IgD-negative memory B cell (primary cell): Measurements from ENCODE around the gene THAP4. TPM values are rescaled to one million over a fixed set of nuclear protein-coding genes. Genes with fewer than 3 reads are reported as not detected.
"Not testable (repeated sequence)": the region's sequence is repeated elsewhere in the genome, so short reads cannot be mapped to it uniquely, and the experiment has no call there.

Source experiments
- H3K27ac Mint-ChIP-seq, 3 donors: one replicate each; pipeline ENCODE4 v1.8.0; 2020 to 2022; ENCODE audit warnings: mild to moderate bottlenecking in 3 of 3, mixed read lengths in 3 of 3, moderate library complexity in 1 of 3
- H3K27me3 Mint-ChIP-seq: one replicate; pipeline ENCODE4 v1.8.0; 2021; ENCODE audit warnings: mixed read lengths
- H3K36me3 Mint-ChIP-seq: one replicate; pipeline ENCODE4 v1.8.0; 2020; ENCODE audit warnings: mild to moderate bottlenecking, mixed read lengths
- H3K4me1 Mint-ChIP-seq, 3 donors: one replicate each; pipeline ENCODE4 v1.8.0; 2020 to 2022; ENCODE audit warnings: mixed read lengths in 3 of 3, mild to moderate bottlenecking in 1 of 3
- H3K4me3 Mint-ChIP-seq, 4 donors: one replicate each; pipeline ENCODE4 v1.8.0; 2020 to 2022; ENCODE audit warnings: mild to moderate bottlenecking in 4 of 4, mixed read lengths in 4 of 4, moderate library complexity in 3 of 4
- H3K9me3 Mint-ChIP-seq, 3 donors: one replicate each; pipeline ENCODE4 v1.8.0; 2020 to 2021; ENCODE audit warnings: mixed read lengths in 3 of 3, mild to moderate bottlenecking in 1 of 3
- polyA plus RNA-seq: library from polyadenylated mRNA; unstranded; fragments of 300-500 nt; fragmentation: Illumina TruSeq; gene quantifications from one replicate; pipeline ENCODE4 v1.2.3, GENCODE V29; 2021

THAP4 gene
- polyA plus RNA-seq, 1 donor from 2014 or later = 39.6 TPM

DNA sequence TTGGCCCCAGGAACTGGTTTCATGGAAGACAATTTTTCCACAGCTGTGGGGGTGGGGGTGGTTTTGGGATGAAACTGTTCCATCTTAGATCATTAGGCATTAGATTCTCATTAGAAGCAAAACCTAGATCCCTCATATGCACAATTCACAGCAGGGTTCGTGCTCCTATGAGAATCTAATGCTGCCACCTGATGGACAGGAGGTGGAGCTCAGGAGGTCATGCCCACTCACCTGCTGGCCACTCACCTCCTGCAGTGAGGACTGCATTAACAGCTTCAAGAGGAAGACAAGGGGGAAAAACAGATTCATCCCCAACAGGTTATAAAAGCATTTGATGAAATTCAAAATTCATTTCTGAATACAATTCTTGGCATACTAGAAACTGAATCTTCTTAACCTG, 38.5 kb downstream of the THAP4 start:
- H3K36me3 Mint-ChIP-seq = peaks cover 3% of the 10 kb centered on the region
- peaks cover 0 to 3% (median 3%) of the 10 kb centered on the region in 3 donors for H3K4me1 Mint-ChIP-seq
- no peaks in the 10 kb centered on the region for H3K27me3 Mint-ChIP-seq
- H3K4me3 Mint-ChIP-seq = no peak overlapping the region
- H3K9me3 Mint-ChIP-seq = no peaks in the 10 kb centered on the region
- H3K27ac Mint-ChIP-seq = no peak overlapping the region

- Mint-ChIP-seq H3K36me3 (peaks cover 3% of the 10 kb centered on the region), H3K9me3 (no peaks in the 10 kb centered on the region), H3K4me3 (no peak overlapping the region), H3K4me1 (peaks cover 0 to 3% (median 3%) of the 10 kb centered on the region in 3 donors), H3K27me3 (no peaks in the 10 kb centered on the region), H3K27ac (no peak overlapping the region)
Measured at GRCh38 chr2:241598061-241598460, 38.9 kb downstream of the THAP4 start.

- Mint-ChIP-seq H3K4me3 (no peak overlapping the region), H3K4me1 (peaks cover 0 to 3% (median 3%) of the 10 kb centered on the region in 3 donors), H3K27ac (no peak overlapping the region), H3K36me3 (peaks cover 3% of the 10 kb centered on the region), H3K27me3 (no peaks in the 10 kb centered on the region), H3K9me3 (no peaks in the 10 kb centered on the region)
Measured at GRCh38 chr2:241597561-241597960, 39.4 kb downstream of the THAP4 start.

GRCh38 chr2:241595600-241596140, 41.3 kb downstream of the THAP4 start:
- H3K4me1 Mint-ChIP-seq = peaks cover 0 to 3% (median 3%) of the 10 kb centered on the region in 3 donors
- no peaks in the 10 kb centered on the region for H3K27me3 Mint-ChIP-seq
- peaks cover 3% of the 10 kb centered on the region for H3K36me3 Mint-ChIP-seq
- no peak overlapping the region for H3K4me3 Mint-ChIP-seq
- H3K27ac Mint-ChIP-seq = no peak overlapping the region
- no peaks in the 10 kb centered on the region for H3K9me3 Mint-ChIP-seq

DNA sequence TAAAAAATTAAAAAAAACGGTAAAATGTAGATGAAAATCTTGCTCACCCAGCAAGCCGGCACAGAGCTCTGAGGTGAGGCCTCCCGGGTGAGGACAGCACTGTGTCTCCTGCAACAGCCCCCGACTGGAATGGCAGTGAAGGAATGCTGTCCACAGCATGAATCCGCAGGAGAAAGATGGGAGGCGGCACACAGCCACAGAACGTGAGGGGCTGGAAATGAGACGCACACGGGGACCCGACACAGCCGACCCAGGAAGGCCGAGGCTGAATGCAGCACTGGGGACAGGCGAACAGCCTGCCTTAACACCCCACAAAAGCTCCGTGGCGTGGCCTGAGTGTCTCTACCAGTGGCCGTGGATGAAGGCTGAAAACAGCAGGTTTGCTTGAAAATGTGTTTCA, 43.7 kb downstream of the THAP4 start:
- H3K4me3 Mint-ChIP-seq = no peak overlapping the region
- peaks cover 4% of the 10 kb centered on the region for H3K36me3 Mint-ChIP-seq
- no peak overlapping the region for H3K27ac Mint-ChIP-seq
- H3K4me1 Mint-ChIP-seq = peaks cover 0 to 2% (median 0%) of the 10 kb centered on the region in 3 donors
- H3K9me3 Mint-ChIP-seq = peaks cover 0 to 3% (median 3%) of the 10 kb centered on the region in 3 donors
- no peaks in the 10 kb centered on the region for H3K27me3 Mint-ChIP-seq

GRCh38 chr2:241592126-241592845, 44.7 kb downstream of the THAP4 start:
- Mint-ChIP-seq H3K4me1 (no peaks in the 10 kb centered on the region), H3K27me3 (no peaks in the 10 kb centered on the region), H3K9me3 (peaks cover 2 to 7% (median 3%) of the 10 kb centered on the region in 3 donors), H3K27ac (no peak overlapping the region), H3K36me3 (peaks cover 7% of the 10 kb centered on the region), H3K4me3 (no peak overlapping the region)

DNA sequence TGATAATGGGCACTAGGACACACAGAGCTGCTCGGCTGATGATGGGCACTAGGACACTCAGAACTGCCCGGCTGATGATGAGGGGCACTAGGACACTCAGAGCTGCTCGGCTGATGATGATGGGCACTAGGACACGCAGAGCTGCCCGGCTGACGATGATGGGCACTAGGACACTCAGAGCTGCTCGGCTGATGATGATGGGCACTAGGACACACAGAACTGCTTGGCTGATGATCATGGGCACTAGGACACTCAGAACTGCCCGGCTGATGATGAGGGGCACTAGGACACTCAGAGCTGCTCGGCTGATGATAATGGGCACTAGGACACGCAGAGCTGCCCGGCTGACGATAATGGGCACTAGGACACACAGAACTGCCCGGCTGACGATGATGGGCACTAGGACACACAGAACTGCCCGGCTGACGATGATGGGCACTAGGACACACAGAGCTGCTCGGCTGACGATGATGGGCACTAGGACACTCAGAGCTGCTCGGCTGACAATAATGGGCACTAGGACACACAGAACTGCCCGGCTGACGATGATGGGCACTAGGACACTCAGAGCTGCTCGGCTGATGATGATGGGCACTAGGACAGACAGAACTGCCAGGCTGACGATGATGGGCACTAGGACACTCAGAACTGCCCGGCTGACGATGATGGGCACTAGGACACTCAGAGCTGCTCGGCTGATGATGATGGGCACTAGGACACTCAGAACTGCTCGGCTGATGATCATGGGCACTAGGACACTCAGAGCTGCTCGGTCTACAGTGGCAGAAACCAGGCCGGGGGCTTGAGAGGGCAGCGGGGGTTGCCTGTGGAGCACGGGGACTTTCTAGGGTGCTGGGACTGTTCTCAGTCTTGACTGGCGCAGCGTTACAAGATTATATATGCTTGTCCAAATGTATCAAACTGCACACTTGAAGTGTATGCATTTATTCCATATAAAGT, 46.2 kb downstream of the THAP4 start:
- not testable (repeated sequence) for H3K27ac Mint-ChIP-seq, H3K27me3 Mint-ChIP-seq, H3K4me3 Mint-ChIP-seq, H3K4me1 Mint-ChIP-seq
- Mint-ChIP-seq H3K9me3 (peaks cover 6 to 16% (median 8%) of the 10 kb centered on the region in 3 donors), H3K36me3 (peaks cover 14% of the 10 kb centered on the region)

- not testable (repeated sequence) for H3K27ac Mint-ChIP-seq, H3K4me1 Mint-ChIP-seq, H3K27me3 Mint-ChIP-seq, H3K4me3 Mint-ChIP-seq
- H3K36me3 Mint-ChIP-seq = peaks cover 17% of the 10 kb centered on the region
- H3K9me3 Mint-ChIP-seq = peaks cover 6 to 16% (median 13%) of the 10 kb centered on the region in 3 donors
Measured at GRCh38 chr2:241589863-241590262, 47.1 kb downstream of the THAP4 start.

GRCh38 chr2:241586564-241587264, 50.2 kb downstream of the THAP4 start:
- peaks cover 31% of the 10 kb centered on the region for H3K36me3 Mint-ChIP-seq
- H3K27me3 Mint-ChIP-seq = no peaks in the 10 kb centered on the region
- H3K4me3 Mint-ChIP-seq = no peak overlapping the region
- H3K9me3 Mint-ChIP-seq = peaks cover 6 to 16% (median 13%) of the 10 kb centered on the region in 3 donors
- no peak overlapping the region for H3K27ac Mint-ChIP-seq
- no peaks in the 10 kb centered on the region for H3K4me1 Mint-ChIP-seq

DNA sequence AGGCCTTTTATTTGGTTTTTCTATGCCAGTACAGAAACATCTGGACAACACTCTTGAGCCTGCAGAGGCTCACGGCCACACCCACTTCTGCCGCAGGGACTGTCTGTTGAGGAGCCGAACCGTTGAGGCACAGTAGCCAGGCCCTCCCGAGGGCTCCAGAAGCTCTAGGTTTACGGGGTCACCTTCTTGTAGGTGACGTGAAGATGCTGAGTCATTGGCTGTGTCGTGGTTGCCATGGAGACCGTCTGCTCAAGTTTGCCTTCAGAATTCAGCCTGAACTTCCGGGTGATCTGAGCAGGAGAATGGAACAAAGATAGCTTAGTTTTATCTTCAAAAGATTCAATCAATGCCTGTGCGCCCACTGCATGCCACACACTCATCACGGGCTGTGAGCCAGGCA, 52.5 kb downstream of the THAP4 start:
- H3K36me3 Mint-ChIP-seq = peaks cover 33% of the 10 kb centered on the region
- H3K4me1 Mint-ChIP-seq = no peaks in the 10 kb centered on the region

GRCh38 chr2:241582806-241583205, 54.2 kb downstream of the THAP4 start:
- H3K27me3 Mint-ChIP-seq = no peaks in the 10 kb centered on the region
- peaks cover 3 to 13% (median 11%) of the 10 kb centered on the region in 3 donors for H3K9me3 Mint-ChIP-seq
- H3K4me1 Mint-ChIP-seq = no peaks in the 10 kb centered on the region
- H3K36me3 Mint-ChIP-seq = peaks cover 27% of the 10 kb centered on the region
- no peak overlapping the region for H3K4me3 Mint-ChIP-seq
- peak overlapping the region in 1 of 3 donors; percentile 68 for H3K27ac Mint-ChIP-seq

More for the DNA sequence above, 52.5 kb downstream of the THAP4 start:
- Mint-ChIP-seq H3K9me3 (peaks cover 6 to 16% (median 13%) of the 10 kb centered on the region in 3 donors), H3K4me3 (no peak overlapping the region), H3K27me3 (no peaks in the 10 kb centered on the region), H3K27ac (peak overlapping the region in 1 of 3 donors; percentile 91)

DNA sequence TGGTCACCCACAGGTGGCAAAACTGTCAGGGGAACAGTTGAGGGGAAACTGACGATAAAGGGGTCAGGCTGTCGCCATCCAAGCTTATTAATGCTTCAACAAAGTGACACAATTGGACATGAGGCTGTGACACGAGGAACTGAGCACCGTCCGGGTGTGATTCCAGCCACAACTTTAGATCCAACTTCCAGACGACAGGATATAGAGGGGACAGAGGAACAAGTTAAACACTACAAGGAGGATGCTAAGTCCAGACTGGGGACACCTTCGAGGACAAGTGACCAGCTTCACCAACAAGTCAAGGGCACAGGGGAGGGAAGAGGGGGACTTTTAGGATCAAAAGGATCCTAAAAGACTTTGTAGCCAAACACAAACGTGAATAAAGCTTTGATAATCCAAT, 54.6 kb downstream of the THAP4 start:
- Mint-ChIP-seq H3K4me3 (no peak overlapping the region), H3K27me3 (no peaks in the 10 kb centered on the region), H3K9me3 (peaks cover 3 to 11% (median 10%) of the 10 kb centered on the region in 3 donors), H3K27ac (no peak overlapping the region), H3K4me1 (no peaks in the 10 kb centered on the region), H3K36me3 (peaks cover 28% of the 10 kb centered on the region)

DNA sequence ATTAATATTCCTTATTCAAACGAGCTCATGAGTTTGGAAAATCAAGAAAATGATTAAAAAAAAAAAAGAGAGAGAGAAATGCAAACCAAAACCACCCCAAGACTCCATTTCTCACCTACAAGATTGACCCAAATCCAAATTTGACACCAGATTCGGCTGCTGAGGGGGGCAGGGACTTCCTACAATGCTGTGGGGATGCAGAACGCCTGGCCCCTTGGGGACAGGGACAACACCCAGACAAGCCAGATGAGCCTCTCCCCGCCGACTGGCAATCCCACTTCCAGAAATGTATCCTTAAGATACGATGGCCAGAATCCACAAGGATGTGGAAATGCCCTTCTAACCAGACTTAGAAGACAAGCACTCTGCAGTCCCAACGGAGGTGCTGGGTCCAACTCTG, 57.7 kb downstream of the THAP4 start:
- Mint-ChIP-seq H3K4me3 (no peak overlapping the region), H3K9me3 (no peaks in the 10 kb centered on the region), H3K27ac (no peak overlapping the region), H3K36me3 (peaks cover 15% of the 10 kb centered on the region), H3K27me3 (no peaks in the 10 kb centered on the region), H3K4me1 (no peaks in the 10 kb centered on the region)

- H3K9me3 Mint-ChIP-seq = no peaks in the 10 kb centered on the region
- H3K27ac Mint-ChIP-seq = no peak overlapping the region
Measured at GRCh38 chr2:241577413-241578122, 59.4 kb downstream of the THAP4 start.

More at GRCh38 chr2:241577413-241578122, 59.4 kb downstream of the THAP4 start:
- no peak overlapping the region for H3K4me3 Mint-ChIP-seq
- peaks cover 8% of the 10 kb centered on the region for H3K36me3 Mint-ChIP-seq
- H3K4me1 Mint-ChIP-seq = no peaks in the 10 kb centered on the region
- H3K27me3 Mint-ChIP-seq = no peaks in the 10 kb centered on the region
